RPMI7951 (cell line): ENCODE data around the gene PPARD. TPM values are rescaled to one million over a fixed set of nuclear protein-coding genes. Genes with fewer than 3 reads are reported as not detected.
"Not testable (repeated sequence)": the region's sequence is repeated elsewhere in the genome, so short reads cannot be mapped to it uniquely, and the experiment has no call there.

ENCODE experiments used
- DNase-seq: peaks from one replicate; pipeline ENCODE4 v3.0.0-alpha.2; 2012; ENCODE audit warnings: low read depth
- total RNA-seq: library from RNA; depleted of rRNA; stranded (reverse); fragments of >200 nt; shearing (Covaris generic); gene quantifications from 2 replicates; pipeline ENCODE4 v1.2.3, GENCODE V29; 2014; rRNA removed

The PPARD gene
- 9.0 and 11.1 TPM in 2 replicates for total RNA-seq

DNA sequence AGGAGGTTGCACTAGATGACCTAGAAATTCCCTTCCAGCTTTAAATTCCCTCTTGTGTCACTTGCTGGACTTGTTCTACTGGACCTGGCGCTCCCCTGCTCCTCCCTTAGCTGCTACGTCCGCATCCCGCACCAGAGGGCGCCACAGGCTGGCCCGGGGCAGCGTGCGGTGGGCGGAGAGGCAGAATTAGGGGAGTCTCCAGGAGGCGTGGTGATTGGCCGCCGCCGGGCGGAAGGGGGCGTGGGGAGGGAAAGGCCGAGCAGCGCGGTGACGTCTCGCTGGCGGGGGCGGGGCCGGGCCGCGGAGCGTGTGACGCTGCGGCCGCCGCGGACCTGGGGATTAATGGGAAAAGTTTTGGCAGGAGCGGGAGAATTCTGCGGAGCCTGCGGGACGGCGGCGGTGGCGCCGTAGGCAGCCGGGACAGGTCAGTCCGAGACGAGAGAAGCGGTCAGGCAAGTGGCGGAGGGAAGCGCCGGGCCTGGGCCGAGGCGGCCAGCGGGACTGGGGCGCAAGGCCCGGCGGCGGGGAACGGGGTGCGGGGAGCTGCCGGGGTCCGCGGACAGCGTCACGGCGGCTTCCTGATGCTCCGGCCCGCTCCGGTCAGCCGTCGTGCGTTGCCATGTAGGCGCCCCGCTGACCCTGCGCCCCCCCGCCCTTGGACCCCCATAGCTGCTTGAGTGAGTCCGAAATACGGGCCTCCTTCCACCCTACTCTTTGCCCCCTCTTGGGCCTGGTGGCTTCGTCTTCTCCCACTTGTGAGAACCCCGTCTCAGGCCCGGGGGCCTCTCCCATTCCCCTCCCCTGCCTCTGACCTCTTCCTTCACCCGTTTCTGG lies at the start of gene PPARD:
Gene PPARD (plus strand): TSS at position 301 of the 834 bp plus-strand sequence. CDS start 68,530 bp downstream, outside the sequence.
- DNase-seq: peak; percentile 93

DNA sequence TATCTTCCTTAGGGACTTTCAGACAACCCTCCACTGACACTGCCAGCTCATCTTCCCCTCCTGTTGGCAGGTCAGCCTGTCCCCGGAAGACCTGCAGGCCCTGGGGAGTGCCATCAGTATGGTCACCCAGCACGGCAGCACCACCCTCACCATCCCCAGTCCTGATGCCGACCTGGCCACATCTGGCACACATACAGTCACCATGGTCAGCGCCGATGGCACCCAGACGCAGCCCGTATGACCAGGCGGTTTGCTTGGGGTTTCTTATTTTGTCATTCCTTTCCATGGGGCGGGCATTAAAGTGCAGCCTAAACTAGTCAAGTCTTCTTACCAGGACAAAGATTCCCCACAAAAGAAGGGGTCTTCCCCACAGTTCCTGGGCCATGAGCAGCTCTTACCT lies 48.7 kb upstream of the PPARD start:
- no peak for DNase-seq

DNA sequence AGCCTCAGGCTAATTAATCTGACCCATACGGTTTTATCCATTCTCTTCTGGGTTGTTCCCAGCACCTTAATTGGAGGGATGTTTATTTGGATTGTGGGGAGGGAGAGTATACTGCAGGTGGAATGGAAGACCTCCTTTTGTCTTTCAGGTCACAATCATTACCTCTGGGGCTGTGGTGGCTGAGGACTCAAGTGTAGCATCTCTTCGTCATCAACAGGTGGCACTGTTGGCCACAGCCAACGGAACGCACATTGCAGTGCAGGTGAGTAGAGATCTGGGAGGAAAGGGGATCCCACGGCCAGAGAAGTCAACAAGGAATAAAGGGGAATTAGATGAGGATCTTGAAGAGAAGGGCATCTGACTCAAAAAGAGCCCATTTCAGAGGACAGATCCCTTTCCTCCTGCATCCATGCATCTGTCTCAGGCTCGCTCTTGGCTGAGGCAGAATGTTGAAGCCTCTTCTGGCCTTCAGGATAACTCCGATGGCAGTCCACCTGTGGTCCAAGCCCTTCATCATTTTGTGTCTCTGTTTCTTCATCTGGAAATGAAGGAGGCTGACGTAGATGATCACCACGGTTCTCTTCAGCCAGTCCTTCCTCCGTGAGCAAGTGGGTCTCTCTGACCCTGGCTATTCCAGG lies 47.9 kb upstream of the PPARD start:
- peak; percentile 26 for DNase-seq

DNA sequence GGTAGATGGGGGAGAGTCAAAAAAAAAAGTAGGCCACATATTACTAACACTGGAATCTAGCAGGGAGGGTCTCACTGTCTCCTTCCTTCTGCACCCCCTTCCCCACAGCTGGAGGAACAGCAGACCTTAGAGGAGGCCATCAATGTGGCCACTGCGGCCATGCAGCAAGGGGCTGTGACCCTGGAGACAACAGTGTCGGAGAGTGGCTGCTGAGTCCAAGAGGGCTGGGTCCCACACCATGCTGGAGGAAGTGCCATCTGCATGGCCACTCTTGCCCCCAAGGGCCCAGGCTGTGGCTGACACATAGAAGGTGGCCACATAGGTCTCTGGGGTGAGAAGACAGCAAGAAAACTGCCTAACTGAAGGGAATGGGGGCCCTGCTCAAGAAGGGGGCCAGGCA lies 47.3 kb upstream of the PPARD start:
- DNase-seq: no peak

DNA sequence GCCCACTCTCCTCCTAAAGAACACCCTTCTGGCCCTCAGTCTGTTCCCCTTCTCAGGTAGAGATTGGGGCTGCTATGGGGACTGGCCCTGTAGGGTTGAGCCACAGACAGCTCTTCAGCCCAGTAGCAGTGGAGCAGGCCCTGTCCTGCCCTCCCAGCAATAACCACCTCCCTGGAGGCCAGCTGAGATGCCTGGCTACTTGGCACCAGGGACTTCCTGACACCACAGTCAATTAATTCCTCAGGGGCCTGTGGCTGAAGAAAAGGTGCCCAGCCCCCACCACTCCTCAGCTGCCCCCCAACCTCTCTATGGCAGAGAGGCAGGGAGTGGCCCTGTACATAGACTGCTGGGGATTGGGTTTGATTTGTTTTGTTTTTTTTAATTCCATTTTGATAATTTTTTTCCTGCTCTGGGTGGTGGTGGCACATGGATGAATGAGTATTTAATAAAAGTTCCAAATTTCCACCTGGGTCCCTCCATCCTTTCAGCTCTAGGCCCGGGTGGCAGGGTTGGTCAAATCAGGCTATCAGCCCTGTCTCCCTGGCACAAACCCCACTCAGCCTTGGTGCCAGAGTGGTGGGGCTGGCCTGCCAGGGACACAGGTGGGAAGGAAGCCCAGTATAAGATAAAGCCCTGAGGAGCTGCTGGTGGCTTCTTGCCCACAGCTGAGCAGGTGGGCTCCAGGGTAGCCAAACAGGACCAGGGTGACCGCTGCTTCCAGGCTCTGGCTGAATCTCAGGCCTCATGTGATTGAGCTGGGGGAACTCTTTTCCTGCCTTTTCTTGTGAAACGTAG lies 46.6 kb upstream of the PPARD start:
- DNase-seq: no peak

DNA sequence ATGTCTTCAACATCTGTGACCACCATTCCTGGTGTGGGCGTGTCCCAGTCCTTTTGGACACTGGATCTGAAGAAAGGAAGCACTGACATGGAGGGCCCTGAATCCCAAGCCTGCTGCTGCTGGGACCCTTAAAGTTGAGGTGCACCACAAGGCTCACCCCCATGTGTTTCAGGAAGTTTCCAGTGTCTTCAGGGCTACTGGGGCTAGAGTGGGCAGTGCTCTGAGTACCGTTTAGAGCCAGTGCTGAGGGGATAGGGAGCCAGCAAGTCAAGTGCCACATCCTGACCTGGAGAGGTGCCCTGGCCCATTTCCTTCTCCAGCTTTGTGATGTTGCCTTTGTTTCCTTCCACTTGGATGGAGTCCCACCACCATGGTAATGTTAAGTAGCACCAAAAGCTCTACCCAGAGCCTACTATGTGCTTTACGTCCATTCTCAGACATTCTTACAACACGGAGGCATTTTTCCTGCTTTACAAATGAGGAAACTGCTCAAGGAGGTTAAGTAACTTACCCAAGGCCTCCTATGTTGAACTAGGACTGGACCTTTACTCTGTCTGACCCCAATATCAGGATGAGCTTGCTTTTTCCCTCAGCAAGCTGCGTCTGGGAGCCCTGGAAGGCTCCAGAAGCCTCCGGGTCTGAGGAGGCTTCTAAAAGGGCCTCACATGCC lies 45.3 kb upstream of the PPARD start:
- no peak for DNase-seq

DNA sequence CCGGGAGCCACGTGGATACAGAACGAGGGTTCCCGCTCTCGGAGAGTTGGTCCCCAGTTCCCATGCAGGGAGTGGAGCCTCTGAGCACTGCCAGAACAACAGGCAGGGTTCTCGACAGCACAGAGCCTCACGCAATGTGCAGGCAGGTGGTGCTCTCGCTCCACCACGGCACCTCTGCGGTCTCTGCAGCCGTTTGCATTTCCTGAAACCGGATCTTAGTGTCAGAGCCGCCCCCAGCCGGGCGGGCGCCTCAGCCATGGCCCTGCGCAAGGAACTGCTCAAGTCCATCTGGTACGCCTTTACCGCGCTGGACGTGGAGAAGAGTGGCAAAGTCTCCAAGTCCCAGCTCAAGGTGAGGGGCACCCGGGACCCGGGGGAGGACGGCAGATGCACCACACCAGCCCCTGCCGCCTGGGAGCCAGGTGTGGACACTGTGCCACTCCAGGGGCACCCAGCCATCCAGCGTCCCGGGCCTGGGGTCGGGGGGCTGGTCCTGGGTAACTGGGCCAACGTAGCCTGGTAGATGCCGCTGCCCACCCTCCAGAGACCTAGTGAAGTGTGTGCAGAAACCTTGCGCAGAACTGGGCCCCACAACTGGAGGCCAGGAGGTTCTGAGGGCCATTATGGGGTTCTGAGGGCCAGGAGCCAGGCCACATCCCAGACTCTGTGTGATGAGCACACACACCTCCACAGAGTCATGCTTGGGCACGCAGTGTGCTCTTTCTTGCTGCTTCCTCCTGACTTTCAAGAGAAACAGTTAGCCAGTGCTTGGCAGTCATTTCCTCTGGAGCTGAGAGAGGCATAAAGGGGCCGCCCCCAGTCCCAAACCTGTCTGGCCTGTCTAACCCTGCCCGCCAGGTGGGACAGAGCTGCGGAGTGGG lies 44.5 kb upstream of the PPARD start, which contains the start of gene DEF6:
Gene DEF6 (plus strand): TSS at position 218 of the 881 bp plus-strand sequence. CDS start 39 bp downstream, at position 257.
- peak; percentile 68 for DNase-seq

DNA sequence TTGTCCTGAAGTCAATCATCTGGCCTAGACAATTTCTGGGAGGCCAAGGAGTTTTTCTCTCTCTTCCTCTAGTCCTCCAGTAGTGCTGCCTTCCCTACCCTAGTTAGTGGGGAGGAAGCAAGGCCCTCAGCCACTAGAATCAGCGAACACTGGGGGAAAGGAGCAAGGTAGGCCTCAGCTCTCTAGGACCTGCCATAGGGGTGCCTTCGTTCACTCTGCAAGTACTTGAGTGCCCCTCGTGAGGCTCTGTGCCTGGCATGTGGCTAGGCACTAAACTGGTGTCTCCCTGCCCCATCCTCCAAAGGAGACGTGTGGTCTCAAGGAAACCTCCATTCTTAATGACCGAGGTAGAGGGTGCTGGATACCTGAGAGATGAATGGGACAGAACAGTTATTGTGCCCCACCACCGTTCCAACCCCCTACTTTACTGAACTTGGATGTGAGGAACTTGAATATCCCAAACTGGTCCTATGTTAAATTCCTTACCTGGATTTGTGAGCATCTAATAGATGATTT lies 43.7 kb upstream of the PPARD start:
- DNase-seq: no peak

DNA sequence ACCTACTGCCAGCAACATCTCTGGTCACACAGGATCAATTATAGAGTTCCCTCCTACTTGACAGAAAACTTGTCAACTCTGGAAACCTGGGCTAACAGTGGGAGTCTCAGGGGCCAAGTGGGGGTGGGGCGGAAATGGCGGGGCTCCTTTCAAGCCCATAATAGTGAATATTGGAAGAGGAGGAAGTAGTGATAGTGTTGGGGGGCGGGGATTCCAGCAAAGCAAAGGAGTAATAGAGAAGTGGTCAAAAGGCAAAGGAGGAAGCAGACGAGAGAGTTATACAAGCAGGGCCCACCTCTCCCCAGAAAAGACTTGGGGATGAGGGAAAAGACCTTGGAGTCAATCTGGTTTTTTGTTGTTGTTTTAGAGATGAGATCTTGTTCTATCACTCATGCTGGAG lies 42.7 kb upstream of the PPARD start:
- no peak for DNase-seq

DNA sequence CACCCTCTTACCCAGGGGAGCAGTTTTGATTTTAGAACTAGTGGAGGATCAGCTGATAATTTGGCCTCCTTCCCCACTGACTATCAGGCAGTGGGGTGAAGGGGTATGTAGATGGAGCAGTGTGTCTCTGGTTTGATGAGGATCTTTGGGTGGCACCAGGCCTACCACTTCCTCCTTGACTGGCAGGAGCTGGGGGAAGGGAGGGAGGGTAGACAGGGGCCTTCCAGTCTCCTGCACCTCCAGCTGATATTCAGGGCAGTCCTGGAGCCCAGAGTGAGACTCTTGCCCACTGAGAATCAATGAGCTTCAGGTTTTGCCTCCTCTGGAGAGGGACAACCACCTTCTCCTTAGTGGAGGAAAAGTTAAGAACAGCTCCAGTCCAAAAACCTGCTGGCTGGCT lies 41.5 kb upstream of the PPARD start:
- DNase-seq: no peak

DNA sequence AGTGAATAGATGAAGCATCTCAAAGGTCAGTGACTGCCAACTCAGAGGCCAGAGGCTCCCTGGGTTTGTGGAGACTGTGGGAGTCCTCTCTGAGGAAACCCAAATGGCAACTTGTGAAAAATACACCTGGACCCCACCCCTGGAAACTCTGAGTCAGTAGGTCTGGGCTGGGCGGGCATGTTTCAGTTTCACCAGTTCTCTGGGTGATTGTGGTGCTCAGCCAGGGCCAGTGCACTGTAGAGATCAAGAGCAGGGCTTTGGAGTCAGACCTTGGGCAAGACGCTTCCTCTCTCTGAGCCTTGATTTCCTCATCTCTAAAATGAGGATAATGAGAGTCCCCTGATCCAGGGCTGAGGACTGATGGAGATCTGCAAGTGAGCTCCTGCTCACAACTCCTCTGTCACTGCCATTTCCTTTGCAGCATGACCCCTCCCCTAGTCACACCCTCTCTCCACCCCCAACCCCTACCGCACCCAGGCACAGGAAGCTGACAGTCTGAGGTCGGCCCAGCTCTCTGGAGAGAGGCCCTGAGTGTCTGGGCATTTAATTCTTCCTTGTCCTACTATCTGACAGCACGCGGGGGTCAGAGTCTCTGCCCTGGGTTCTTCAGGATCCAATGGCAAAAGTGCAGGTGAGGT lies 39.6 kb upstream of the PPARD start:
- DNase-seq: no peak

DNA sequence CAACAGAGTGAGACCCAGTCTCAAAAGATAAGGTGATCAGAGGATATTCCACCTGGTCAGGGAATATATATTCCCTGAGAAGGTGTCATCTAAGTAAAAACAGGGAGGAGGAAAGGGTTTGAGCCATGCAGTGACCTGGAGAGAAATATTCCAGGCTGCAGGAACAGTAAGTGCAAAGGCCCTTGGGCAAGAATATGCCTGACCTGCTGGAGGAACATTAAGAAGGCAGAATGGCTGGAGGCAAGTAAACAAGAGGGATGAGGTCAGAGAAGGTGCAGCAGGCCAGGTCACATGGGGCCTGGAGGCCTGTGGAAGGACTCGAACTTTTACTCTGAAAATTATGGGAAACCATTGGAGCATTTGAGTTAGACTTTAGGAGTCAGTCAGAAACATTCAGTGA lies 38.1 kb upstream of the PPARD start:
- DNase-seq: no peak

DNA sequence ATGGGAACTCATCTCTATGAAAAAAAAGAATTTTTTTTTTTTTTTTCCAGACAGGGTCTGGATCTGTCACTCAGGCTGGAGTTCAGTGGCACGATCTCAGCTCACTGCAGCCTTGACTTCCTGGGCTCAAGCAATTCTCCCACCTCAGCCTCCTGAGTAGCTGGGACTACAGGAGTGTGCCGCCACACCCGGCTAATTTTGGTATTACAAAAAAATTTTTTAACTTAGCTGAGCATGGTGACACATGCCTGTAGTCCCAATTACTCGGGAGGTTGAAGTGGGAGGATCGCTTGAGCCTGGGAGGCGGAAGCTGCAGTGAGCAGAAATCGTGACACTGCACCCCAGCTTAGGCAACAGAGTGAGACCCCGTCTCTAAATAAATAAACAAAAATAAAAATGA lies 37.2 kb upstream of the PPARD start:
- no peak for DNase-seq

DNA sequence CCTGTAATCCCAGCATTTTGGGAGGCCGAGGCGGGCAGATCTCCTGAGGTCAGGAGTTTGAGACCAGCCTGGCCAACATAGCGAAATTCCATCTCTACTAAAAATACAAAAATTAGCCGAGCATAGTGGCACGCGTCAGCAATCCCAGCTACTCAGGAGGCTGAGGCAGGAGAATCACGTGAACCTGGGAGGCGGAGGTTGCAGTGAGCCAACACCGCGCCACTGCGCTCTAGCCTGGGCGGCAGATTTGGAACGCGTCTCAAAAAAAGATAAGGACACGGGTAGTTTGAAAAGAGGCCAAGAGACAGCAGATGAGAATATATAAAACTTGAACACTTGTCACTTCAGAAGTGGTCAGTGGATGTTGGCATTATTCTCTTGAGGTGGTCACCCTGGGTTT lies 35.2 kb upstream of the PPARD start:
- not testable (repeated sequence) for DNase-seq

DNA sequence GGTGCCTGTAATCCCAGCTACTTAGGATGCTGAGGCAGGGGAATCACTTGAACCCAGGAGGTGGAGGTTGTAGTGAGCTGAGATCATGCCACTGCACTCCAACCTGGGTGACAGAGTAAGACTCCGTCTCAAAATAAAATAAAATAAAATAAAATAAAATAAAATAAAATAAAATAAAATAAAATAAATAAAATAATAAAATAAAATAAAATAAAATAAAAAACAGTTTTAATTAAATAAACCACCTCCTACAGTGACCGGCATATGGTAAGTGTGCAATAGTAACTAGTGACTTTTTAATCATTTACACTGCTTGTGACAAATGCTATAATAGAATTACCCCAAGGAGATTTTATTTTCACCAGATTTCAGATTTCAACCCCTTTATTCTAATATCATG lies 33.8 kb upstream of the PPARD start:
- DNase-seq: not testable (repeated sequence)

DNA sequence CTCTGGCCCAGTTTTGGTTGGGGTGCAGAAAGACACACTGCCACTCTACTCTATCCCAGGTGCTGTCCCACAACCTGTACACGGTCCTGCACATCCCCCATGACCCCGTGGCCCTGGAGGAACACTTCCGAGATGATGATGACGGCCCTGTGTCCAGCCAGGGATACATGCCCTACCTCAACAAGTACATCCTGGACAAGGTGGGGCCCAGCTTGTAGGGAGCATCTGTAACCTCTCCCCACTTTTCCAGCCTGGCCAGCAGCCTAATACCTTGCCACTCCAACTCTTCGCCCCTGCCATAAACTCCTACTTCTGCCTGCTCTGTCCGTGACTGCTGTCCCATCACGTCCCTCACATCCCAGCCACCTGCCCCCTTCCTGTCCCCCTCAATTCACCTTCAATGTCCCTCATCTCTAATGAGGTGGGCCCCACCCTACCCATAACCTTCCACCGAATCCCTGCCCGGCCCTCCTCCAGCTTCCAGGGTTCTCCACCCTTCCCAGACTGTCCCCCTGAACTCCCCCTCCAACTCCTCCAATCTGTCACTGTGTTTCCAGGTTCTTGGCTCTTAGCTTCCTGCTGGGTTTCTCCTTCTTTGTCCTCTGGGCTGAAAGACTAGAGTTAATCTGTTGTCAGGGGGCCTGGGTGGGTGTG lies 32.6 kb upstream of the PPARD start:
- DNase-seq: no peak

DNA sequence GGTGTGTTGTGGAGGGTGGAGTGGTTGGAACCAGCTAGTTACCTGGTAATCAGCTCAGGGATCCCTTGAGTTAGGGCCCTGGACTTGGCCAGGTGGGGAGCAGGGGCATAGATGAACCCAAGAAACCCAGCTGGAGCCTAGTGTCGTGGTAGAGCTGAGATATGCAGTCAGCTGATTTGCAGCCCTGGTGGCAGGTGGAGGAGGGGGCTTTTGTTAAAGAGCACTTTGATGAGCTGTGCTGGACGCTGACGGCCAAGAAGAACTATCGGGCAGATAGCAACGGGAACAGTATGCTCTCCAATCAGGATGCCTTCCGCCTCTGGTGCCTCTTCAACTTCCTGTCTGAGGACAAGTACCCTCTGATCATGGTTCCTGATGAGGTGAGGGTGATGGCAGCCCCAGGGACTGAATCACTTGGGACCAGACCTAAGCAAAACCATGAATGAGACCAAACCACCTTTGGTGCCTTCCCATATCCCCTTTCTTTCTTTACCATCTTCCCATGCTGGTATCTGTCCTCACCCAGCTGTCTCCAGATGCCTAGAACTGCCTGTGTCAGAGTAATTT lies 32.0 kb upstream of the PPARD start:
- DNase-seq: no peak

DNA sequence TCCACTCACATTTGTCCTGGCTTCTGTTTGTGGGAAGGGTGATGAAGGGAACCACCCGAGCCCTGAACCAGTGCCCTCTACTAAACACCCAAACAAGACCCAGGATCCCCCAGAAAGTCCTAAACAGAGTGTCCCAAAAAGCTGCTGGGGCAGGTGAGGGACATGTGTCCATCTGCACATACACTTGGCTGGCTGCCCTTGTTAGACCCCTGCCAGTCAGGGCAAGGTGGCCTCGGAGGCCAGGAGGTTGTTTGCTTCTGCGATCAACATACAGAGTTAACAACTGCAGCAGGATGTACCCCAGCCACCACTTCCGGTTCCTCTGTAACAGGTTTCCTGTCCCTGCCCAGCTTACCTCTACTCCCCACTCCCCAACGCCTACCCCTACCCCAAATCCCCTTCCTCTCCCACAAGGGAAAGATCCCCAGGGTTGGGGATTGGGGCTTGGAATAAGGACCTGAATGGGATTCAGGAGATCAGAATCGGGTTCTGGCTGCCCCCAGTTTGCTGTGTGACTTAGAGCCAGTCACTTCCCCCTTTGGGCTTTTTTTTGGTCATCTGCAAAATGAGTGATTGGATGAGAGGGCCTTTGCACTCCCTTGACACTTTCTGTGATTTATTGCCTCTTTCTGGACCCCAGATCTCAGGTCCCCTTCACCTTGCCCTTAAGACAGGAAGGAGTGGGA lies 30.8 kb upstream of the PPARD start:
- no peak for DNase-seq
